Neural cell (in vitro differentiated cells): Measurements from ENCODE around the gene TM7SF2. TPM values are rescaled to one million over a fixed set of nuclear protein-coding genes. Genes with fewer than 3 reads are reported as not detected.

Source experiments
- H2AFZ ChIP-seq: fragments of 200-600, 300-800 bp; sonication (generic), shearing (Covaris generic); 2 replicates; pipeline ENCODE4 v1.6.0; 2014; ENCODE audit warnings: low read depth, mild to moderate bottlenecking, antibody characterized with exemption, low read length, moderate library complexity
- H3F3A ChIP-seq: fragments of 200-600 bp; shearing (Covaris generic); 2 replicates; pipeline ENCODE4 v1.6.1; 2016; ENCODE audit warnings: mild to moderate bottlenecking, moderate library complexity, mixed read lengths, antibody characterized with exemption, low read length; ENCODE audit not compliant: insufficient read depth, poor library complexity, severe bottlenecking
- H3K27ac ChIP-seq: fragments of 200-600, 300-800 bp; sonication (generic), shearing (Covaris generic); 2 replicates; pipeline ENCODE4 v1.5.1; 2014; ENCODE audit warnings: mild to moderate bottlenecking, low read length, moderate library complexity
- H3K27me3 ChIP-seq: fragments of 300-800, 200-600 bp; sonication (generic), shearing (Covaris generic); 2 replicates; pipeline ENCODE4 v1.6.0; 2014; ENCODE audit warnings: mild to moderate bottlenecking, low read depth, low read length, moderate library complexity; ENCODE audit not compliant: insufficient read depth
- H3K36me3 ChIP-seq: fragments of 300-800, 200-600 bp; sonication (generic), shearing (Covaris generic); 2 replicates; pipeline ENCODE4 v1.5.1; 2014; ENCODE audit warnings: mild to moderate bottlenecking, antibody characterized with exemption, low read length, moderate library complexity; ENCODE audit not compliant: insufficient read depth
- H3K4me2 ChIP-seq: fragments of 300-800, 200-600 bp; sonication (generic), shearing (Covaris generic); 2 replicates; pipeline ENCODE4 v1.6.0; 2014; ENCODE audit warnings: mild to moderate bottlenecking, low read length
- H3K4me3 ChIP-seq: fragments of 300-800, 200-600 bp; sonication (generic), shearing (Covaris generic); 2 replicates; pipeline ENCODE4 v1.5.1; 2014; ENCODE audit warnings: mild to moderate bottlenecking, low read length, moderate library complexity
- H3K79me2 ChIP-seq: fragments of 200-600 bp; shearing (Covaris generic); replicated peaks from 2 replicates; pipeline ENCODE4 v1.6.0; 2014; ENCODE audit warnings: mild to moderate bottlenecking, low read length, moderate library complexity; ENCODE audit not compliant: insufficient read depth
- H3K9ac ChIP-seq: fragments of 300-800, 200-600 bp; sonication (generic), shearing (Covaris generic); 2 replicates; pipeline ENCODE4 v1.6.1; 2016; ENCODE audit warnings: mild to moderate bottlenecking, low read length, mixed read lengths
- H3K9me2 ChIP-seq: fragments of 200-600 bp; shearing (Covaris generic); 2 replicates; pipeline ENCODE4 v1.6.1; 2016; ENCODE audit warnings: mild to moderate bottlenecking, low read length, mixed read lengths; ENCODE audit not compliant: insufficient read depth
- H3K9me3 ChIP-seq: fragments of 200-600, 300-800 bp; sonication (generic), shearing (Covaris generic); 2 replicates; pipeline ENCODE4 v1.6.1; 2016; ENCODE audit warnings: mild to moderate bottlenecking, mixed run types, low read length, moderate library complexity, mixed read lengths
- H4K20me1 ChIP-seq: fragments of 200-600 bp; shearing (Covaris generic); 2 replicates; pipeline ENCODE4 v1.6.1; 2016; ENCODE audit warnings: mild to moderate bottlenecking, mixed run types; ENCODE audit not compliant: insufficient read depth
- EP300 ChIP-seq: fragments of 450-650 bp; conservative IDR thresholded peaks from 2 replicates; pipeline ENCODE4 v1.6.1; 2014; ENCODE audit warnings: antibody characterized with exemption, mild to moderate bottlenecking, moderate library complexity; ENCODE audit not compliant: poor library complexity, severe bottlenecking
- EZH2 ChIP-seq: fragments of 200-600, 300-800 bp; shearing (Covaris generic), sonication (generic); IDR thresholded peaks from 2 replicates; pipeline ENCODE4 v1.6.1; 2014; ENCODE audit warnings: antibody characterized with exemption, low read length, borderline replicate concordance, mild to moderate bottlenecking; ENCODE audit not compliant: insufficient read depth, poor library complexity, severe bottlenecking
- MXI1 ChIP-seq: fragments of 450-650 bp; conservative IDR thresholded peaks from 2 replicates; pipeline ENCODE4 v1.6.1; 2014; ENCODE audit warnings: antibody characterized with exemption, mild to moderate bottlenecking; ENCODE audit not compliant: poor library complexity, severe bottlenecking
- POLR2AphosphoS5 ChIP-seq: IDR thresholded peaks from 2 replicates; pipeline ENCODE4 v1.6.1; 2012
- RAD21 ChIP-seq: fragments of 450-650 bp; conservative IDR thresholded peaks from 2 replicates; pipeline ENCODE4 v1.6.1; 2014; ENCODE audit warnings: antibody characterized with exemption, mild to moderate bottlenecking, moderate library complexity
- SMC3 ChIP-seq: fragments of 450-650 bp; conservative IDR thresholded peaks from 2 replicates; pipeline ENCODE4 v1.6.1; 2014; ENCODE audit warnings: antibody characterized with exemption, mild to moderate bottlenecking, moderate library complexity; ENCODE audit not compliant: poor library complexity
- TAF1 ChIP-seq: IDR thresholded peaks from 2 replicates; pipeline ENCODE4 v1.6.1; 2012; ENCODE audit warnings: low read depth
- polyA plus RNA-seq: library from polyadenylated mRNA; depleted of rRNA; stranded (reverse); fragments of >200 nt; gene quantifications from 2 replicates; pipeline ENCODE4 v1.2.3, GENCODE V29; 2014
- TF ChIP-seq, protein P1 (sequence below): IDR thresholded peaks from 2 replicates; pipeline ENCODE4 v1.6.1; 2012; ENCODE audit warnings: borderline replicate concordance
- TF ChIP-seq, protein P2 (sequence below): fragments of 450-650 bp; IDR thresholded peaks from 2 replicates; pipeline ENCODE4 v1.5.1; 2014; ENCODE audit warnings: antibody characterized with exemption, mild to moderate bottlenecking, moderate library complexity; ENCODE audit not compliant: poor library complexity, severe bottlenecking

TM7SF2 gene
- polyA plus RNA-seq, 1 donor from 2014 or later = 78.4 TPM

DNA sequence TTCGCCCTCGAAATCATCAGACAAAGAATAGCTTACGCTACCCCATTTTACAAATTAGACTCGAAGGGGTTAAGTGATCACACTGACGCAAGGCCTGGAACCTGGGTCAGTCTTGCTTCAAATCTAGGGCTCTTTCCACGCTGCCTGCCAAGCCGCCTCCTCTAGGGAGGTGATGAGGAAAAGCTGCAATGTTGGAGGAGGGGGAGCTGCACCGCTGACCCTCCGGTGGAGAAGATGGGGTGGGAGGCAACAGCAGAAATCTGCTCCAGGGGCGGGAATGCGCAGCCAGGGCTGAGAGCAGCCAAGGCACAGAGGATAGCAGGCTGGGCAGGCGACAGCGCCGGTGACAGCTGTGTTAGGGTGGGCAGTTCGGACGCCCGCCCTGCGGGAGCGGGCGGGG, 22.1 kb downstream of the TM7SF2 start:
- Histone ChIP-seq H2AFZ (peak overlapping the region; percentile 87), H3K9me2 (no peaks in the 10 kb centered on the region), H3K27ac (peak overlapping the region; percentile 98), H4K20me1 (no peaks in the 10 kb centered on the region), H3F3A (peaks cover 5% of the 10 kb centered on the region), H3K9me3 (no peaks in the 10 kb centered on the region), H3K36me3 (no peaks in the 10 kb centered on the region), H3K9ac (peak overlapping the region; percentile 97), H3K4me3 (peak overlapping the region; percentile 100), H3K27me3 (no peaks in the 10 kb centered on the region), H3K79me2 (peaks cover 16% of the 10 kb centered on the region), H3K4me2 (peak overlapping the region; percentile 95)
- TF ChIP-seq TAF1 (no peak), EP300 (no peak), SMC3 (no peak), EZH2 (no peak), MXI1 (no peak), RAD21 (no peak), POLR2AphosphoS5 (no peak)
- TF ChIP-seq, protein P1, sequence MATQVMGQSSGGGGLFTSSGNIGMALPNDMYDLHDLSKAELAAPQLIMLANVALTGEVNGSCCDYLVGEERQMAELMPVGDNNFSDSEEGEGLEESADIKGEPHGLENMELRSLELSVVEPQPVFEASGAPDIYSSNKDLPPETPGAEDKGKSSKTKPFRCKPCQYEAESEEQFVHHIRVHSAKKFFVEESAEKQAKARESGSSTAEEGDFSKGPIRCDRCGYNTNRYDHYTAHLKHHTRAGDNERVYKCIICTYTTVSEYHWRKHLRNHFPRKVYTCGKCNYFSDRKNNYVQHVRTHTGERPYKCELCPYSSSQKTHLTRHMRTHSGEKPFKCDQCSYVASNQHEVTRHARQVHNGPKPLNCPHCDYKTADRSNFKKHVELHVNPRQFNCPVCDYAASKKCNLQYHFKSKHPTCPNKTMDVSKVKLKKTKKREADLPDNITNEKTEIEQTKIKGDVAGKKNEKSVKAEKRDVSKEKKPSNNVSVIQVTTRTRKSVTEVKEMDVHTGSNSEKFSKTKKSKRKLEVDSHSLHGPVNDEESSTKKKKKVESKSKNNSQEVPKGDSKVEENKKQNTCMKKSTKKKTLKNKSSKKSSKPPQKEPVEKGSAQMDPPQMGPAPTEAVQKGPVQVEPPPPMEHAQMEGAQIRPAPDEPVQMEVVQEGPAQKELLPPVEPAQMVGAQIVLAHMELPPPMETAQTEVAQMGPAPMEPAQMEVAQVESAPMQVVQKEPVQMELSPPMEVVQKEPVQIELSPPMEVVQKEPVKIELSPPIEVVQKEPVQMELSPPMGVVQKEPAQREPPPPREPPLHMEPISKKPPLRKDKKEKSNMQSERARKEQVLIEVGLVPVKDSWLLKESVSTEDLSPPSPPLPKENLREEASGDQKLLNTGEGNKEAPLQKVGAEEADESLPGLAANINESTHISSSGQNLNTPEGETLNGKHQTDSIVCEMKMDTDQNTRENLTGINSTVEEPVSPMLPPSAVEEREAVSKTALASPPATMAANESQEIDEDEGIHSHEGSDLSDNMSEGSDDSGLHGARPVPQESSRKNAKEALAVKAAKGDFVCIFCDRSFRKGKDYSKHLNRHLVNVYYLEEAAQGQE = no peak
- TF ChIP-seq, protein P2, sequence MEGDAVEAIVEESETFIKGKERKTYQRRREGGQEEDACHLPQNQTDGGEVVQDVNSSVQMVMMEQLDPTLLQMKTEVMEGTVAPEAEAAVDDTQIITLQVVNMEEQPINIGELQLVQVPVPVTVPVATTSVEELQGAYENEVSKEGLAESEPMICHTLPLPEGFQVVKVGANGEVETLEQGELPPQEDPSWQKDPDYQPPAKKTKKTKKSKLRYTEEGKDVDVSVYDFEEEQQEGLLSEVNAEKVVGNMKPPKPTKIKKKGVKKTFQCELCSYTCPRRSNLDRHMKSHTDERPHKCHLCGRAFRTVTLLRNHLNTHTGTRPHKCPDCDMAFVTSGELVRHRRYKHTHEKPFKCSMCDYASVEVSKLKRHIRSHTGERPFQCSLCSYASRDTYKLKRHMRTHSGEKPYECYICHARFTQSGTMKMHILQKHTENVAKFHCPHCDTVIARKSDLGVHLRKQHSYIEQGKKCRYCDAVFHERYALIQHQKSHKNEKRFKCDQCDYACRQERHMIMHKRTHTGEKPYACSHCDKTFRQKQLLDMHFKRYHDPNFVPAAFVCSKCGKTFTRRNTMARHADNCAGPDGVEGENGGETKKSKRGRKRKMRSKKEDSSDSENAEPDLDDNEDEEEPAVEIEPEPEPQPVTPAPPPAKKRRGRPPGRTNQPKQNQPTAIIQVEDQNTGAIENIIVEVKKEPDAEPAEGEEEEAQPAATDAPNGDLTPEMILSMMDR = no peak

DNA sequence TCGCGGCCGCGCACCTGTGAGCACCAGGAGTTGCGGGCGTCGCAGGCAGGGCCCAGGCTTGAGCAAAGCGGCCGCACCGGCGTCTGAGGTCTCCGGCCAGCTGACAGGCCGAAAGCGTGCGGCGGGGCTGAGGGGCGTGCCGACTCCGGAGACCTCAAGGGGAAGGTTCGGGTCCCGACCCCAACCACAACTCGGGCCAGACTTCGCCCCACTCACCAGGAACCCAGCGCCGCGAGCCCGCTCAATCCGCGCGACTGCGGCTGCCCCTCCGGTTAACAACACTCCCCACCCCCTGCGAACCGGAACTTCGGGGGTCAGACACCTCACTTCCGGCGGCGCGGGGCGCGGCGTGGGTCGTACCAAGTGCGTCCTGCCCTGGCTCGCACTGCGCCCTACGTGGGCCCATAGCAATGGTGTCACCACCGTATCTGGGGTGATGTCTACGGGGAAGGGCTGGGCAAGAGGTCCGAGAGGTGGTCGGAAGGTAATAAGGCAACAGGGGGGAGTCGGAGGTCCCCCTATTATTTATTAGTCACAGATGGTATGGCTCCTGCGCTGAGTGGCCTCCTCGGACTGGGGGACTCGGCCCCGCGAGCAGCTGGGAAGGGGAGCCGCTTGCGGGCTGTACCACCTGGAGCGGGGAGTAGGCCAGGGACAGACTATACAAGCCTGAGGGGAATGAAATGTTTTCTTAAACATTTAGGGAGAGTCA, 22.7 kb downstream of the TM7SF2 start, which contains the start of gene SYVN1:
Gene SYVN1, minus strand, starts transcription at position 280 of the 712 bp plus-strand sequence. CDS start 918 bp downstream, outside the sequence.
- H3K27ac ChIP-seq = peak within 1 kb of the TSS; percentile 98
- H3K4me3 ChIP-seq = peak within 1 kb of the TSS; percentile 100
- H3K27me3 ChIP-seq = no peaks in the 10 kb centered on the region
- no peaks in the 10 kb centered on the region for H3K9me3 ChIP-seq
- TF ChIP-seq TAF1 (peak; percentile 48), SMC3 (peak; percentile 20), POLR2AphosphoS5 (peak; percentile 97), EP300 (peak; percentile 76), RAD21 (no peak), EZH2 (no peak), MXI1 (peak; percentile 79)
- TF ChIP-seq, protein P2 = peak; percentile 22
- TF ChIP-seq, protein P1 = peak; percentile 29
- H2AFZ ChIP-seq = peak within 1 kb of the TSS; percentile 87
- no peaks in the 10 kb centered on the region for H4K20me1 ChIP-seq
- peak within 1 kb of the TSS; percentile 95 for H3K4me2 ChIP-seq
- peaks cover 16% of the 10 kb centered on the region for H3K79me2 ChIP-seq
- H3K36me3 ChIP-seq = no peaks in the 10 kb centered on the region
- peaks cover 5% of the 10 kb centered on the region for H3F3A ChIP-seq
- peak within 1 kb of the TSS; percentile 97 for H3K9ac ChIP-seq
- no peaks in the 10 kb centered on the region for H3K9me2 ChIP-seq
